Choroid plexus epithelial cell (primary cell): ENCODE measurements around the gene MBLAC1.

ENCODE experiments used
- DNase-seq: peaks from one replicate; pipeline ENCODE4 v3.0.0-alpha.2; 2010; ENCODE audit warnings: low read depth
- H3K4me3 ChIP-seq: 2 replicates; pipeline ENCODE4 v1.5.1; 2011; ENCODE audit warnings: low read depth, mild to moderate bottlenecking, control low read depth, low read length, moderate library complexity
- CTCF ChIP-seq: conservative IDR thresholded peaks from 2 replicates; pipeline ENCODE4 v1.5.1; 2011; ENCODE audit warnings: low read depth, mild to moderate bottlenecking, control low read depth, inconsistent platforms, low read length, moderate library complexity

The MBLAC1 gene

GRCh38 chr7:100169147-100169850, 42.5 kb downstream of the MBLAC1 start:
- no peak overlapping the region for H3K4me3 ChIP-seq
- no peak for TF ChIP-seq CTCF
- no peak for DNase-seq

- TF ChIP-seq CTCF: no peak
- no peak overlapping the region for H3K4me3 ChIP-seq
Observed at GRCh38 chr7:100170101-100170897, 43.5 kb downstream of the MBLAC1 start.

GRCh38 chr7:100171087-100171681, 44.4 kb downstream of the MBLAC1 start:
- TF ChIP-seq CTCF: no peak
- H3K4me3 ChIP-seq: peak overlapping the region; percentile 37
- no peak for DNase-seq

More at GRCh38 chr7:100170101-100170897, 43.5 kb downstream of the MBLAC1 start:
- no peak for DNase-seq

GRCh38 chr7:100171840-100172239, 45.1 kb downstream of the MBLAC1 start:
- H3K4me3 ChIP-seq: no peak overlapping the region
- TF ChIP-seq CTCF: no peak
- DNase-seq: no peak

- H3K4me3 ChIP-seq: no peak overlapping the region
- no peak for TF ChIP-seq CTCF
Observed at GRCh38 chr7:100173806-100174495, 47.2 kb downstream of the MBLAC1 start.

GRCh38 chr7:100174582-100174981, 47.8 kb downstream of the MBLAC1 start:
- no peak for DNase-seq
- no peak for TF ChIP-seq CTCF
- H3K4me3 ChIP-seq: no peak overlapping the region

More at GRCh38 chr7:100173806-100174495, 47.2 kb downstream of the MBLAC1 start:
- DNase-seq: no peak
